ENCODE data around the gene TMEM120B.
"Not testable (repeated sequence)": the region's sequence is repeated elsewhere in the genome, so short reads cannot be mapped to it uniquely, and the experiment has no call there.

TMEM120B gene

DNA sequence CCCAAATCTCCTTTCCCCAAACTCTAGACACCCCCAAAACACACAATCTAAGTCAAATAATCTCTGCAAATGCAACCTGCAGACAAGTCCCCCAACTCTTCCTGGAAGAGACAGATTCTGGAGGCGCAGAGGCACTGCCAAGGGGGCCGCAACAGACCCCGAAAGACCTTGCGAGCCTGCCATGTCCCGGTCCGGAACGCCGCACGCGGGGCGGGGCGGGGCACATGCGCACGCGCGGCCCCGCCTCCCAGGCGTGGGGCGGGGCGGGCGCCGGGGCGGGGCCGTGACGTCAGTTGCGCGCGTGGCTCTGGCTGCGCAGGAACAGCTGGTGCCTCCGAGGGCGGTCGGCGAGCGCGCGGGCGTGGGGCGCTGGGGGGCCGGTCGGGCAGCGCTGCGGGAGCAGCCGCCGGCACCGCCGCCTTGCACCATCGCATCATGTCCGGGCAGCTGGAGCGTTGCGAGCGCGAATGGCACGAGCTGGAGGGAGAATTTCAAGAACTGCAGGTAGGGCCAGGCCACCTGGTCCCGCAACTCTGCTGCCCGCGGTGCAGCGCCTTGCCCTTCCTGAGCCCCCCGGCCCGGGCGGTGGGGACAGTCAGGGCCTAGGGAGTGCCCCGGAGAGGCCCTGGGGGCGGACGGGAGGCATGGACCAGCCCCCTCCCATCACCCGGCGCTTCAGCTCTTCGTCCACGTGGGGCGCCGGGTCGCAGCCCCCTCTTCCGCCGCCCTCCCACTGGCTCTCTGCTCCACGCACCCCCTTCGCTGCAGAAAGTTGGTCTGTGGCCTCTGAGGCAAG is at the start of gene TMEM120B:
TMEM120B (plus strand) TSS at position 292 of the 796 bp plus-strand sequence; CDS start at position 436, 144 bp downstream.
- in situ Hi-C loops (cut with HindIII; ENCODE audit: low sequenced_read_pairs) = loop anchor here (25.0 kb wide), 1 partner anchor 150 kb away; no protein-coding TSS in a partner anchor

DNA sequence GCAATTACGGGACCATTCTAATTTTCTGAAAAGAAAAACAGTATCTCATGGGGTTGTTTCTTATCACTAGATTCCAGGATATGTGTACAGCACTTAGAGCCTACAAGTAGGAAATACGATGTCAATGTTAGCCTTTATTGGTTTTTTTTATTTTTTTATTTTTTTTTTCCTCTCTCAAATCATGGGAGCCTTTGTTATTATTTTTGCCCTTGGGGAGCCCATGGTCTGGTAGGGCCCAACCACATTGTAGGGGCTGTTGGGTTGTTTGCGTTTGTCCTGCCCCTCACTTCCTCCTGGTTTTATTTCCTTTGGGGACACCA is 49.0 kb upstream of the TMEM120B start:
- in situ Hi-C loops (cut with HindIII; ENCODE audit: low sequenced_read_pairs) = no loop called here

DNA sequence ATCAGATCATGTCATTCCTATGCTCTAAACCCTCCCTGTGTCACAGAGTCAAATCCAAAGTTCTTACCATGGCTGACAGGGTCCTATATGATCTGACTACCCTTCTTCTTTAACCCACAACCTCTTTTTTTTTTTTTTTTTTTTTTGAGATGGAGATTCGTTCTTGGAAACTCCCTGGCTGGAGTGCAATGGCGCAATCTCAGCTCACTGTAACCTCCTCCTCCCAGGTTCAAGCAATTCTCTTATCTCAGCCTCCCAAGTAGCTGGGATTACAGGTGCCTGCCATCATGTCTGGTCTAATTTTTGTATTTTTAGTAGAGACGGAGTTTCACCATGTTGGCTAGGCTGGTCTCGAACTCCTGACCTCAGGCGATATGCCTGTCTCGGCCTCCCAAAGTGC is 45.7 kb upstream of the TMEM120B start:
- in situ Hi-C loops (cut with HindIII; ENCODE audit: low sequenced_read_pairs) = not testable (repeated sequence)

GRCh38 chr12:121668750-121669520 is 43.6 kb upstream of the TMEM120B start:
- in situ Hi-C loops (cut with HindIII; ENCODE audit: low sequenced_read_pairs) = no loop called here

GRCh38 chr12:121669521-121669900 is 43.0 kb upstream of the TMEM120B start, which contains the start of gene MORN3:
MORN3 (minus strand) TSS chr12:121669654; CDS start chr12:121669483, 171 bp downstream.
- in situ Hi-C loops (cut with HindIII; ENCODE audit: low sequenced_read_pairs) = no loop called here

DNA sequence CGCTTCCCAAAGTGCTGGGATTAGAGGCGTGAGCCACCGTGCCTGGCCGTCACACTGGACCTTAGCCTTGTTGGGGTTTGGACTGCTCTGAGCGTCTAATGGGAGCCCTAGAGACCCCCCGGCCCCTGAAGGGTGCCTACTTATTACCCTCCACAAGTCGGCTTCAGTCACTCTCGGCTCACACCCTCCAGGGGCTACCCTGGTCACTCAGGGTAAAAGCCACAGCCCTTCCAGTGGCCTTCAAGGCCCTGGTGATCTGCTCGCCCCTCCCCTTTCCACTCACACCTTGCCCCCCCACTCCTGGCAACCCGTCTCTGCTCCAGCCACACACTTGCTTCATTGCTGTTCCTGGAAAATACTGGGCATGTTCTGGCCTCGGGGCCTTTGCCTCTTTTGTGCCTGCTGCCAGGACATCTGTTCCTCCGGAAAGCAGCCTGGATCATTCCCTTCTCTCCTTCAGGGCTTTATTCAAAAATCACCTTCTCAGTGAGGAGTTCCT is 39.5 kb upstream of the TMEM120B start:
- in situ Hi-C loops (cut with HindIII; ENCODE audit: low sequenced_read_pairs) = no loop called here

GRCh38 chr12:121676190-121676589 is 36.4 kb upstream of the TMEM120B start:
- in situ Hi-C loops (cut with HindIII; ENCODE audit: low sequenced_read_pairs) = no loop called here

- in situ Hi-C loops (cut with HindIII; ENCODE audit: low sequenced_read_pairs) = no loop called here
Measured at GRCh38 chr12:121678305-121678704, 34.2 kb upstream of the TMEM120B start.

GRCh38 chr12:121678716-121679300 is 33.7 kb upstream of the TMEM120B start:
- in situ Hi-C loops (cut with HindIII; ENCODE audit: low sequenced_read_pairs) = no loop called here

DNA sequence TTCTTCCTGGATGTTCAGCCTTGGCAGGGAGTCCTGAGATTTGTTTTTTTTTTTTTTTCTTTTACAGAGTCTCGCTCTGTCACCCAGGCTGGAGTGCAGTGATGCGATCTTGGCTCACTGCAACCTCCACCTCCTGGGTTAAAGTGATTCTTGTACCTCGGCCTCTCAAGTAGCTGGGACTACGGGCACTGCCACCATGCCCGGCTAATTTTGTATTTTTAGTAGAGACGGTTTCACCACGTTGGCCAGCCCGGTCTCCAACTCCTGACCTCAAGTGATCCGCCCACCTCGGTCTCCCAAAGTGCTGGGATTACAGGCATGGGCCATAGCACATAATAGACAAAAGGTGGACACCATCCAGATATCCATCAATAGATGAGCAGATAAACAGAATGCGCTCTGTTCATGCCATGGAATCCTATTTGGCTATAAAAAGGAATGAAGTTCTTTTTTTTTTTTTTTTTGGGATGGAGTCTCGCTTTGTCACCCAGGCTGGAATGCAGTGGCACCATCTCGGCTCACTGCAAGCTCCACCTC is 32.8 kb upstream of the TMEM120B start:
- in situ Hi-C loops (cut with HindIII; ENCODE audit: low sequenced_read_pairs) = not testable (repeated sequence)

GRCh38 chr12:121688966-121689365 is 23.6 kb upstream of the TMEM120B start:
- in situ Hi-C loops (cut with HindIII; ENCODE audit: low sequenced_read_pairs) = no loop called here

GRCh38 chr12:121689430-121689829 is 23.1 kb upstream of the TMEM120B start:
- in situ Hi-C loops (cut with HindIII; ENCODE audit: low sequenced_read_pairs) = no loop called here

DNA sequence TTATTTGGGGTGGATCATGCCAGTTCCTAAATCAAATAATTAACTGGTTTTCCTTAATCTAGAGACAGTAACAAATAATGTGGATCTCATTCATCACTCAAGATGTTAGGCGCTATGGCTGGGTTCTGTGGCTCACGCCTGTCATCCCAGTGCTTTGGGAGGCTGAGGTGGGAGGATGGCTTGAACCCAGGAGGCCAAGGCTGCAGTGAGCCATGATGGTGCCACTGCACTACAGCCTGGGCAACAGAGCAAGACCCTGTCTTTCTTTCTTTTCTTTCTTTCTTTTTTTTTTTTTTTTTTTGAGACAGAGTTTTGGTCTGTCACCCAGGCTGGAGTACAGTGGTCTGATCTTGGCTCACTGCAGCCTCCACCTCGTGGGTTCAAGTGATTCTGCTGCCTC is 19.8 kb upstream of the TMEM120B start:
- in situ Hi-C loops (cut with HindIII; ENCODE audit: low sequenced_read_pairs) = not testable (repeated sequence)

DNA sequence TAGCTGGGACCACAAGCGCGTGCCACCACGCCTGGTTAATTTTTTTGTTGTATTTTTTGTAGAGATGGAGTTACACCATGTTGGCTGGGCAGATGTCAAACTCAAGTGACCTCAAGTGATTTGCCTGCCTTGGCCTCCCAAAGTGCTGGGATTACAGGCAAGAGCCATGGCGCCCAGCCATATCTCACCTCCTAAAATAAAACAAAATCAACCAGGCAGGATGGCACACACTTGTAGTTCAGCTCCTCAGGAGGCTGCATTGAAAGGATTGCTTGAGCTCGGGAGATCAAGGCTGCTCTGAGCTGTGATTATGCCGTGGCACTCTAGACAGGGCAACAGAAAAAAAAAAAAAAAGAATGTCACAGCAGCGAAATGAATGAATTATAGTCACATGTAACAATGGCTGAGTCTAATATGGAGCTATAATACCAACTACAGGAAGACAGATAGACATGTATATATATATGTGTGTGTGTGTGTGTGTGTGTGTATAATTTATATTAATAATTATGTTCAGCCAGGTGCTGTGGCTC is 19.3 kb upstream of the TMEM120B start:
- in situ Hi-C loops (cut with HindIII; ENCODE audit: low sequenced_read_pairs) = no loop called here

DNA sequence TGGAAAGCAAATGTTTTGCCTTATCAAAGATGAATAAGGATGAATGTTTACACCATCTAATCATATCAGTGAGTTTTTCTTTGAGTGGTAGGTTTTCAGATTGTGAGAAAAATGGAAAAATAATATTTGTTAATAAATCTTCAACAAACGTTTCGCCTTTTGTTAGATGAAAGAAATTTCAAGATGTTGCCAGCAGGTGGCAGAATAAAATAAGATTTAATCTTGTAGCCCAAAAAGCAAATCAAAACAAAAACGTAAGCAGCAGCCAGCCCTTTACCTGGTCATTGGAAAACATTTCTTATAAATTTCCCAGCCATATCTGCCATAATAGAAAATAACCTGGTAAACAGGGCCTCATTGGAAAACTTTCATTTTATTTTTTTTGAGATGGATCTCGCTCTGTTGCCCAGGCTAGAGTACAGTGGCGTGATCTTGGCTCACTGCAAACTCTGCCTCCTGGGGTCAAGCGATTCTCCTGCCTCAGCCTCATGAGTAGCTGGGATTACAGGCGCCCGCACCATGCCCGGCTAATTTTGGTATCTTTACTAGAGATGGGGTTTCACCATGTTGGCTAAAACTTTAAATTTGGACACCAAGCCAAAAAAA is 15.4 kb upstream of the TMEM120B start:
- in situ Hi-C loops (cut with HindIII; ENCODE audit: low sequenced_read_pairs) = no loop called here

DNA sequence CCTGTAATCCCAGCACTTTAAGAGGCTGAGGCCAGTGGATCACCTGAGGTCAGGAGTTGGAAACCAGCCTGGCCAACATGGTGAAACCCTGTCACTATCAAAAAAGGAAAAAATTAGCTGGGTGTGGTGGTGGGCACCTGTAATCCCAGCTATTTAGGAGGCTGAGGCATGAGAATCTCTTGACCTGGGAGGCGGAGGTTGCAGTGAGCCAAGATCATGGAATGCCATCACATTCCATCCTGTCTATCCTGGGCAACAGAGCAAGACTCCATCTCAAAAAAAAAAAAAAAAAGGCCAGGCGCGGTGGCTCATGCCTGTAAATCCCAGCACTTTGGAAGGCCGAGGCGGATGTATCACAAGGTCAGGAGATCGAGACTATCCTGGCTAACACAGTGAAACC is 14.7 kb upstream of the TMEM120B start:
- in situ Hi-C loops (cut with HindIII; ENCODE audit: low sequenced_read_pairs) = not testable (repeated sequence)

DNA sequence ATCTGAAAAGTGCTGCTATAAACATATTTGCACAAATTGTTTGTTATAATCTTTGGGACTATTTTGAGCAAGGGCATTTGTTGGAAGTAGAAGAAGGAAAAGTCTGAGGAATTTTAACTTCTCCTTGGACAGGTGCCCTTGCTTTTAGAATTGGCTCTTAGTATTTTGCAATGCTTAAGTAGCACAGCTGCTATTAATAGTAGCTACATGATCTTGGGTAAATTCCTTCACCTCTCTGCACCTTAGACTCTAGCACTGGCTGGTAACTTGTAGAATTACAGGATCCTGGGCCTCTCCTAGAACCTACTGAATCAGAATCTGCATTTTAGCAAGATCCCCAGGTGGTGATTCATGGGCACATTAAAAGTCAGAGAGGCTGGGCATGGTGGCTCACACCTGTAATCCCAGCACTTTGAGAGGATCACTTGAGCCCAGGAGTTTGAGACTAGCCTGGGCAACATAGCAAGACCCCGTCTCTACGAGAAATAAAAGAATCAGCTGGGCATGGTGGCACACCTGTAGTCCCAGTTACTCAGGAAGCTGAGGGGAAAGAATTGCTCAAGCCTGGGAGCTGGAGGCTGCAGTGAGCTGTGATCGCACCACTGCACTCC is 10.8 kb upstream of the TMEM120B start:
- in situ Hi-C loops (cut with HindIII; ENCODE audit: low sequenced_read_pairs) = loop anchor here (25.0 kb wide), 1 partner anchor 139 kb away; no protein-coding TSS in a partner anchor

DNA sequence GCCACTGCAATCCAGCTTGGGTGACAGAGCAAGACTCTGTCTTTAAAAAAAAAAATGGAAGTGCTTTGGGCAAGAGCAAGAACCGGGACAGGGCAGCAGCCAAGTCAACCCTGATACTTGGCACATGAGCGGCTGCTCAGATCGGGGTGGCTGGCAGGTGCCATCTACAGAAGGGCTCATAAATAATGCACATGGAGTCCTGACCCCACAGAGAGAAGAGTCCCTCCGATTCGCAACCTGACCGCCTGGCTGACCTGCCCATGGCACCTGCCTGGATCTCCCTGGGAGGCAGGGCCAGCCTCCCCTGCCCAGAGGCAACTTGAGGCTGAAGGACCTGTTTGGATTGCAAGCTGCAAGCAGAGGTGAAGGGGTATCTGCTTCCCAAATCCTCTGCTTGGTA is 9.6 kb upstream of the TMEM120B start:
- in situ Hi-C loops (cut with HindIII; ENCODE audit: low sequenced_read_pairs) = loop anchor here (25.0 kb wide), 1 partner anchor 141 kb away; no protein-coding TSS in a partner anchor

DNA sequence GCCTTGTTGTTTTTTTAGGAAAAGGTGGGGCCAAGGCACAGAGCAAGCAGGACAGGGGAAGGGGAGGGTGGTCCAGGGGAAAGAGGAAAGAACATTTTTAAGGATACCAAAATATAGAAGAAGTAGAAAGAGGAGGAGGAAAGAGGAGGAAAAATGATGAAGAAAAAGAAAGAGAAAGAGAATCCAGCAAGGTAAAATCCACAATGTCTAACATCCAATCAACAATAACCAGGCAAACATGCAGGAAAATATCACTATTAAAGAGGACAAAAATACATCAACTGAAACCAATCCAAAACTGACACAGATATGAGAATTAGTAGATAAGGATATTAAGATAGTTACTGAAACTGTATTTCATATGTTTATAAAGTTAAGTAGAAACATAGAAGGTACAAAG is 7.0 kb upstream of the TMEM120B start:
- in situ Hi-C loops (cut with HindIII; ENCODE audit: low sequenced_read_pairs) = loop anchor here (25.0 kb wide), 1 partner anchor 143 kb away; no protein-coding TSS in a partner anchor

Data from DLD1 (cell line).